HepG2 (cell line): ENCODE results near the gene HLF. TPM values are rescaled to one million over a fixed set of nuclear protein-coding genes. Genes with fewer than 3 reads are reported as not detected.

ENCODE experiments used
- ARNT2 ChIP-seq: sonication (generic); formaldehyde crosslinking; IDR thresholded peaks from 2 replicates; pipeline ENCODE4 v1.8.0; 2022; ENCODE audit warnings: mild to moderate bottlenecking, low read depth, missing genetic modification reagents, moderate library complexity
- CCDC6 ChIP-seq: sonication (generic); formaldehyde crosslinking; IDR thresholded peaks from 2 replicates; pipeline ENCODE4 v1.8.1; 2022; ENCODE audit warnings: mild to moderate bottlenecking, missing genetic modification reagents, moderate library complexity
- CHD4 ChIP-seq: fragments of 200-600 bp; sonication (generic); IDR thresholded peaks from 2 replicates; pipeline ENCODE4 v1.7.0; 2017; ENCODE audit warnings: mild to moderate bottlenecking, low read length, borderline replicate concordance
- ETV6 ChIP-seq: sonication (generic); formaldehyde crosslinking; conservative IDR thresholded peaks from 2 replicates; pipeline ENCODE4 v1.4.0; 2020; ENCODE audit warnings: missing genetic modification reagents
- FOXO1 ChIP-seq: sonication (generic); formaldehyde crosslinking; IDR thresholded peaks from 2 replicates; pipeline ENCODE4 v1.4.0; 2020; ENCODE audit warnings: missing genetic modification reagents
- HES4 ChIP-seq: sonication (generic); formaldehyde crosslinking; IDR thresholded peaks from 2 replicates; pipeline ENCODE4 v1.9.0; 2021; ENCODE audit warnings: mild to moderate bottlenecking, missing genetic modification reagents, borderline replicate concordance
- ISX ChIP-seq: sonication (generic); formaldehyde crosslinking; conservative IDR thresholded peaks from 2 replicates; pipeline ENCODE4 v1.5.0; 2020; ENCODE audit warnings: missing genetic modification reagents
- MAF1 ChIP-seq: sonication (generic); formaldehyde crosslinking; IDR thresholded peaks from 2 replicates; pipeline ENCODE4 v1.5.0; 2020; ENCODE audit warnings: missing genetic modification reagents, borderline replicate concordance
- MATR3 ChIP-seq: sonication (generic); formaldehyde crosslinking; IDR thresholded peaks from 2 replicates; pipeline ENCODE4 v1.4.0; 2020; ENCODE audit warnings: missing genetic modification reagents
- NR2F1 ChIP-seq, 2 experiments: fragments of 450-650 bp in 1 of 2; formaldehyde crosslinking in 1 of 2; IDR thresholded peaks; 2 replicates each; pipeline versions ENCODE4 v1.5.0 to v1.6.1; 2016 to 2020; ENCODE audit warnings: mild to moderate bottlenecking in 1 of 2, missing compliant biosample characterization in 1 of 2, missing genetic modification reagents in 1 of 2, moderate library complexity in 1 of 2
- NR2F2 ChIP-seq: IDR thresholded peaks from 2 replicates; pipeline ENCODE4 v1.6.1; 2012; ENCODE audit warnings: low read depth, inconsistent platforms, borderline replicate concordance
- NRL ChIP-seq: sonication (generic); formaldehyde crosslinking; IDR thresholded peaks from 2 replicates; pipeline ENCODE4 v1.5.0; 2020; ENCODE audit warnings: missing genetic modification reagents, mild to moderate bottlenecking, moderate library complexity, borderline replicate concordance
- PRPF4 ChIP-seq: fragments of 200-400 bp; formaldehyde crosslinking; IDR thresholded peaks from 2 replicates; pipeline ENCODE4 v1.6.1; 2016; ENCODE audit warnings: low read length, low read depth; ENCODE audit not compliant: poor library complexity, severe bottlenecking
- SIN3A ChIP-seq: IDR thresholded peaks from 2 replicates; pipeline ENCODE4 v1.6.1; 2011; ENCODE audit warnings: low read depth, mild to moderate bottlenecking, control low read depth, low read length, borderline replicate concordance
- SMAD3 ChIP-seq: sonication (generic); formaldehyde crosslinking; IDR thresholded peaks from 2 replicates; pipeline ENCODE4 v1.4.0; 2020; ENCODE audit warnings: missing genetic modification reagents
- SUZ12 ChIP-seq: fragments of 150-350 bp; IDR thresholded peaks from 2 replicates; pipeline ENCODE4 v1.6.1; 2014; ENCODE audit warnings: low read depth, low read length
- TGIF2 ChIP-seq: IDR thresholded peaks from 2 replicates; pipeline ENCODE4 v1.6.1; 2016; ENCODE audit warnings: control low read depth, missing compliant biosample characterization
- ZNF160 ChIP-seq: sonication (generic); formaldehyde crosslinking; IDR thresholded peaks from 2 replicates; pipeline ENCODE4 v1.8.0; 2022; ENCODE audit warnings: mild to moderate bottlenecking, inconsistent platforms, missing genetic modification reagents
- ZNF180 ChIP-seq: sonication (generic); formaldehyde crosslinking; IDR thresholded peaks from 2 replicates; pipeline ENCODE4 v1.4.0; 2020; ENCODE audit warnings: low read depth, missing genetic modification reagents, borderline replicate concordance
- ZNF251 ChIP-seq: sonication (generic); formaldehyde crosslinking; IDR thresholded peaks from 2 replicates; pipeline ENCODE4 v1.9.0; 2021; ENCODE audit warnings: mild to moderate bottlenecking, missing genetic modification reagents
- ZNF772 ChIP-seq: sonication (generic); formaldehyde crosslinking; IDR thresholded peaks from 2 replicates; pipeline ENCODE4 v1.5.0; 2020; ENCODE audit warnings: mild to moderate bottlenecking, missing genetic modification reagents
- ZSCAN30 ChIP-seq: sonication (generic); formaldehyde crosslinking; IDR thresholded peaks from 2 replicates; pipeline ENCODE4 v1.5.0; 2020; ENCODE audit warnings: mild to moderate bottlenecking, missing genetic modification reagents
- polyA plus RNA-seq, 8 experiments: library from polyadenylated mRNA; depleted of rRNA in 3 of 8; stranded (reverse) in 7 of 8; unstranded in 1 of 8; fragments of >200 nt; fragmentation: Illumina TruSeq in 4 of 8; extraction: Trizol in 4 of 8; gene quantifications; 2 replicates each; pipeline versions ENCODE4 v1.2.1 to v1.2.3, GENCODE V29; 2011 to 2016; ENCODE audit warnings: low read depth in 4 of 8, missing spikeins in 1 of 8, mixed read lengths in 1 of 8; ENCODE audit not compliant: insufficient read depth in 1 of 8
- total RNA-seq, 5 experiments: library from RNA; depleted of rRNA; stranded (reverse); fragments of >200 nt; fragmentation: Illumina TruSeq; extraction: Trizol; gene quantifications; 2 replicates each; pipeline ENCODE4 v1.2.3, GENCODE V29; 2016; ENCODE audit warnings: low read depth in 1 of 5
- TF ChIP-seq, protein P1 (sequence below): sonication (generic); formaldehyde crosslinking; IDR thresholded peaks from 2 replicates; pipeline ENCODE4 v1.4.0; 2020; ENCODE audit warnings: missing genetic modification reagents, borderline replicate concordance
- TF ChIP-seq, protein P2 (sequence below): sonication (generic); formaldehyde crosslinking; IDR thresholded peaks from 2 replicates; pipeline ENCODE4 v1.8.0; 2023; ENCODE audit warnings: mild to moderate bottlenecking, missing genetic modification reagents
- TF ChIP-seq, protein P3 (sequence below): IDR thresholded peaks from 2 replicates; pipeline ENCODE4 v1.6.1; 2016
- TF ChIP-seq, protein P4 (sequence below): sonication (generic); formaldehyde crosslinking; IDR thresholded peaks from 2 replicates; pipeline ENCODE4 v1.8.0; 2022; ENCODE audit warnings: missing genetic modification reagents, low read depth, mild to moderate bottlenecking, borderline replicate concordance
- TF ChIP-seq, protein P5 (sequence below): IDR thresholded peaks from 2 replicates; pipeline ENCODE4 v1.6.1; 2016; ENCODE audit warnings: missing genetic modification reagents, missing compliant biosample characterization

HLF gene
- total and polyA plus RNA-seq, 2 of the 13 experiments (the other 11 are each of a cell fraction or from before 2014, with no cell fraction given), result 202 to 346 TPM

DNA sequence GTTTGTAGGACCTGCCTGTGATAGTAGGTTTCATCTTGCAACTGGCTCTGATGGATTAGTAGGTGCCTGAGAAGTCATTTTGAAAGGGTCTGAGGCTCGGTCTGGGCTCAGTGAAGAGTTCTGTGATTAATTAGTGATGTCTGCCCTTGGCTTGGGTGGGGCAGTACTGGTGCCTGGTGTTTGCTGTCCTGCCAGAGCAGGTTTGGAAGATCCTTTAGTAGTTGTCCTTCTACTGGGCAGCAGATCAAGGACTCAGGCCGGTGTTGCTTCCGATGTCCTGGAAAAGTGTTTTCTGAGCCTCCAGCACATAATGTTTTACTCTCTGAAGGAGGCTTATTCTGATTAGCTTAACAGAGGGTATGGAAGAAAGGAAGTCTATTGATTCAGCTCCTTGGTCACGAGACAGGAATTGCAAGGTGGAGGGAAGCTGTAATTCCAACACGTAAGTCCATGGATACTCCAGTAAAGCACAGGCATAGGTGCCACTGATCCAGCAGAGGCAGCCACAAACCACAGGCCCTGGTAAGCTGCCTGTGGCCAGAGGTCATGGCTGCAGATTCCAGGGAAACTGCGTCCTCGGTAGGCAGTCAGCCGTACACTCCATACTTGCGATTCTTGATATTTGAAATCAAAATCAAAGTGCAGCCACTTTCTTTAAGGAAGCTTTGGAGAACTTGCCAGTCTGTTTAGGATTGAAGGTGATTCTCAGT is 18.7 kb downstream of the HLF start (continued):
- TF ChIP-seq, protein P1, sequence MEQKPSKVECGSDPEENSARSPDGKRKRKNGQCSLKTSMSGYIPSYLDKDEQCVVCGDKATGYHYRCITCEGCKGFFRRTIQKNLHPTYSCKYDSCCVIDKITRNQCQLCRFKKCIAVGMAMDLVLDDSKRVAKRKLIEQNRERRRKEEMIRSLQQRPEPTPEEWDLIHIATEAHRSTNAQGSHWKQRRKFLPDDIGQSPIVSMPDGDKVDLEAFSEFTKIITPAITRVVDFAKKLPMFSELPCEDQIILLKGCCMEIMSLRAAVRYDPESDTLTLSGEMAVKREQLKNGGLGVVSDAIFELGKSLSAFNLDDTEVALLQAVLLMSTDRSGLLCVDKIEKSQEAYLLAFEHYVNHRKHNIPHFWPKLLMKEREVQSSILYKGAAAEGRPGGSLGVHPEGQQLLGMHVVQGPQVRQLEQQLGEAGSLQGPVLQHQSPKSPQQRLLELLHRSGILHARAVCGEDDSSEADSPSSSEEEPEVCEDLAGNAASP (CRISPR knock-in tag), result no peak
- TF ChIP-seq NR2F1 (CRISPR knock-in tag; IDR thresholded peaks at IDR 0.05), result peak in 1 of 2 experiments; percentile 56; a peak in 2 of 4 replicates
- TF ChIP-seq ZNF251 (CRISPR knock-in tag), result no peak
- TF ChIP-seq, protein P2, sequence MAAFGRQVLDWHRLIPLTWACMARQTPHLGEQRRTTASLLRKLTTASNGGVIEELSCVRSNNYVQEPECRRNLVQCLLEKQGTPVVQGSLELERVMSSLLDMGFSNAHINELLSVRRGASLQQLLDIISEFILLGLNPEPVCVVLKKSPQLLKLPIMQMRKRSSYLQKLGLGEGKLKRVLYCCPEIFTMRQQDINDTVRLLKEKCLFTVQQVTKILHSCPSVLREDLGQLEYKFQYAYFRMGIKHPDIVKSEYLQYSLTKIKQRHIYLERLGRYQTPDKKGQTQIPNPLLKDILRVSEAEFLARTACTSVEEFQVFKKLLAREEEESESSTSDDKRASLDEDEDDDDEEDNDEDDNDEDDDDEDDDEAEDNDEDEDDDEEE (CRISPR knock-in tag), result no peak
- no peak for TF ChIP-seq MATR3 (CRISPR knock-in tag)
- no peak for TF ChIP-seq ISX (CRISPR knock-in tag)
- TF ChIP-seq FOXO1 (CRISPR knock-in tag), result no peak; the same call in 1 of the 2 replicates
- no peak for TF ChIP-seq ZNF180 (CRISPR knock-in tag)
- no peak for TF ChIP-seq ARNT2 (CRISPR knock-in tag)
- TF ChIP-seq TGIF2 (CRISPR knock-in tag), result no peak; the same call in none of the 2 replicates
- no peak for TF ChIP-seq SUZ12
- no peak; the same call in 1 of the 2 replicates for TF ChIP-seq HES4 (CRISPR knock-in tag)
- no peak for TF ChIP-seq ETV6 (CRISPR knock-in tag)
- TF ChIP-seq CCDC6 (CRISPR knock-in tag), result peak; percentile 22; the same call in 1 of the 2 replicates
- TF ChIP-seq, protein P3, sequence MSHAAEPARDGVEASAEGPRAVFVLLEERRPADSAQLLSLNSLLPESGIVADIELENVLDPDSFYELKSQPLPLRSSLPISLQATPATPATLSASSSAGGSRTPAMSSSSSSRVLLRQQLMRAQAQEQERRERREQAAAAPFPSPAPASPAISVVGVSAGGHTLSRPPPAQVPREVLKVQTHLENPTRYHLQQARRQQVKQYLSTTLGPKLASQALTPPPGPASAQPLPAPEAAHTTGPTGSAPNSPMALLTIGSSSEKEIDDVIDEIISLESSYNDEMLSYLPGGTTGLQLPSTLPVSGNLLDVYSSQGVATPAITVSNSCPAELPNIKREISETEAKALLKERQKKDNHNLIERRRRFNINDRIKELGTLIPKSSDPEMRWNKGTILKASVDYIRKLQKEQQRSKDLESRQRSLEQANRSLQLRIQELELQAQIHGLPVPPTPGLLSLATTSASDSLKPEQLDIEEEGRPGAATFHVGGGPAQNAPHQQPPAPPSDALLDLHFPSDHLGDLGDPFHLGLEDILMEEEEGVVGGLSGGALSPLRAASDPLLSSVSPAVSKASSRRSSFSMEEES (CRISPR knock-in tag), result peak; percentile 56
- peak; percentile 53; the same call in 1 of the 2 replicates for TF ChIP-seq NR2F2
- no peak for TF ChIP-seq MAF1
- TF ChIP-seq SMAD3 (CRISPR knock-in tag), result no peak
- TF ChIP-seq, protein P4, sequence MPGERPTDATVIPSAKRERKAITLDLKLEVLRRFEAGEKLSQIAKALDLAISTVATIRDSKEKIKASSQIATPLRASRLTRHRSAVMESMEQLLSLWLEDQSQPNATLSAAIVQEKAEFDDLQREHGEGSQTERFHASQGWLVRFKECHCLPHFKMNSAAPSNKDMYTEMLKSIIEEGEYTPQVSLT, result no peak
- no peak; the same call in 1 of the 2 replicates for TF ChIP-seq ZNF772
- TF ChIP-seq NRL, result 0 out of 2 replicates have a peak, but pooled peaks have one; percentile 28
- TF ChIP-seq CHD4, result no peak
- TF ChIP-seq SIN3A, result no peak
- TF ChIP-seq ZNF160, result no peak
- TF ChIP-seq, protein P5, sequence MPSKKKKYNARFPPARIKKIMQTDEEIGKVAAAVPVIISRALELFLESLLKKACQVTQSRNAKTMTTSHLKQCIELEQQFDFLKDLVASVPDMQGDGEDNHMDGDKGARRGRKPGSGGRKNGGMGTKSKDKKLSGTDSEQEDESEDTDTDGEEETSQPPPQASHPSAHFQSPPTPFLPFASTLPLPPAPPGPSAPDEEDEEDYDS (CRISPR knock-in tag), result no peak
- no peak for TF ChIP-seq ZSCAN30 (CRISPR knock-in tag)
- TF ChIP-seq PRPF4, result no peak
